NCI-H1105 (cell line): Measurements from ENCODE around the gene RALGAPA2.
A peak's percentile ranks its signal among the peaks of the same experiment; 100 is the strongest.

Experiments used
- DNase-seq: peaks from one replicate; lab custom pipeline; 2025; lab: John Stamatoyannopoulos, UW

The RALGAPA2 gene

GRCh38 chr20:20683481-20684321 is 28.7 kb downstream of the RALGAPA2 start:
- DNase-seq = no peak

GRCh38 chr20:20683020-20683419 is 29.4 kb downstream of the RALGAPA2 start:
- DNase-seq = no peak

- no peak for DNase-seq
Measured at GRCh38 chr20:20680991-20681508, 31.4 kb downstream of the RALGAPA2 start.

GRCh38 chr20:20679316-20679715 is 33.1 kb downstream of the RALGAPA2 start:
- no peak for DNase-seq

GRCh38 chr20:20677186-20677585 is 35.3 kb downstream of the RALGAPA2 start:
- no peak for DNase-seq

GRCh38 chr20:20668639-20669038 is 43.8 kb downstream of the RALGAPA2 start:
- no peak for DNase-seq

GRCh38 chr20:20666359-20666758 is 46.1 kb downstream of the RALGAPA2 start:
- DNase-seq = no peak

- no peak for DNase-seq
Measured at GRCh38 chr20:20665606-20666332, 46.7 kb downstream of the RALGAPA2 start.

GRCh38 chr20:20664795-20665589 is 47.5 kb downstream of the RALGAPA2 start:
- peak; percentile 25 for DNase-seq

- no peak for DNase-seq
Measured at GRCh38 chr20:20663841-20664240, 48.6 kb downstream of the RALGAPA2 start.

- DNase-seq = no peak
Measured at GRCh38 chr20:20658871-20659431, 53.5 kb downstream of the RALGAPA2 start.

GRCh38 chr20:20658123-20658522 is 54.3 kb downstream of the RALGAPA2 start:
- no peak for DNase-seq

- DNase-seq = no peak
Measured at GRCh38 chr20:20657092-20657491, 55.4 kb downstream of the RALGAPA2 start.

GRCh38 chr20:20655883-20656282 is 56.6 kb downstream of the RALGAPA2 start:
- no peak for DNase-seq

- no peak for DNase-seq
Measured at GRCh38 chr20:20649945-20650344, 62.5 kb downstream of the RALGAPA2 start.

- no peak for DNase-seq
Measured at GRCh38 chr20:20643927-20644326, 68.5 kb downstream of the RALGAPA2 start.

- no peak for DNase-seq
Measured at GRCh38 chr20:20641783-20642182, 70.7 kb downstream of the RALGAPA2 start.

GRCh38 chr20:20638878-20639277 is 73.6 kb downstream of the RALGAPA2 start:
- DNase-seq = no peak

GRCh38 chr20:20637998-20638725 is 74.3 kb downstream of the RALGAPA2 start:
- no peak for DNase-seq

- DNase-seq = no peak
Measured at GRCh38 chr20:20635006-20635405, 77.4 kb downstream of the RALGAPA2 start.

GRCh38 chr20:20632644-20633043 is 79.8 kb downstream of the RALGAPA2 start:
- DNase-seq = no peak
